Ovary (tissue), 9 donors: Measurements from ENCODE around the gene SCN2A. TPM values are rescaled to one million over a fixed set of nuclear protein-coding genes. Genes with fewer than 3 reads are reported as not detected.

Experiments used
- DNase-seq, 5 donors: peaks; one replicate each; pipeline ENCODE4 v3.0.0-alpha.2; 2019 to 2020
- H3K27ac ChIP-seq, 2 donors: fragments of 200-600 bp; one replicate each; pipeline versions ENCODE4 v1.5.1 to v1.8.0; 2019 to 2022
- H3K27me3 ChIP-seq: fragments of 200-600 bp; one replicate; pipeline ENCODE4 v1.8.0; 2022
- H3K36me3 ChIP-seq: fragments of 200-600 bp; sonication (generic); one replicate; pipeline ENCODE4 v1.5.1; 2019
- H3K4me1 ChIP-seq: one replicate; pipeline ENCODE4 v1.8.1; 2013; ENCODE audit warnings: mild to moderate bottlenecking, moderate library complexity; ENCODE audit not compliant: insufficient read depth
- H3K4me3 ChIP-seq: fragments of 200-600 bp; sonication (generic); one replicate; pipeline ENCODE4 v1.5.1; 2017
- H3K9me3 ChIP-seq, 2 donors: fragments of 200-600 bp in 1 of 2; sonication (generic) in 1 of 2; one replicate each; pipeline versions ENCODE4 v1.5.1 to v1.8.1; 2013 to 2019; ENCODE audit warnings: mild to moderate bottlenecking in 1 of 2, moderate library complexity in 1 of 2
- EP300 ChIP-seq: sonication (generic); formaldehyde crosslinking; IDR thresholded peaks from one replicate; pipeline ENCODE4 v1.6.1; 2017; ENCODE audit warnings: antibody characterized with exemption
- POLR2A ChIP-seq: fragments of 450-650 bp; IDR thresholded peaks from one replicate; pipeline ENCODE4 v1.6.1; 2017; ENCODE audit warnings: antibody characterized with exemption, mild to moderate bottlenecking, moderate library complexity
- WGBS, 3 donors: extraction: QIAGEN DNeasy Blood & Tissue Kit in 1 of 3; methylation state at CpG; one replicate each; pipeline versions ENCODE4 v1.1.5 to v1.1.7; 2013 to 2017; 5-methylcytosine and 5-hydroxymethylcytosine counted together
- intact Hi-C, 4 donors: fragments of 100-400 bp; cut with DNase I; formaldehyde crosslinking; loops; one replicate each; pipeline versions ENCODE4 v1.11.0 to v1.15.1; 2022 to 2023
- polyA plus RNA-seq, 2 donors: library from polyadenylated mRNA; stranded (reverse); fragments of 200-250 nt in 1 of 2; fragments of 350-450 nt in 1 of 2; fragmentation: Illumina TruSeq in 1 of 2; extraction: RNeasy Lipid Tissue Mini Kit (QIAGEN cat#74804) in 1 of 2; gene quantifications; one replicate each; pipeline ENCODE4 v1.2.3, GENCODE V29; 2013 to 2014
- total RNA-seq, 7 donors: library from RNA; depleted of rRNA in 2 of 7; stranded (reverse); fragments of >200 nt in 2 of 7; fragmentation: NEBNext Ultra II Directional in 3 of 7; extraction: Animal tissue kit (Norgen Biotek cat#: 25700) in 3 of 7; gene quantifications; one replicate each; pipeline versions ENCODE4 v1.1.0 to v1.2.4, GENCODE V29; 2016 to 2023
- TF ChIP-seq, protein P1 (sequence below), 3 donors: fragments of 450-650 bp in 2 of 3; fragments of 200-600 bp in 1 of 3; IDR thresholded peaks; one replicate each; pipeline versions ENCODE4 v1.5.1 to v1.8.0; 2016 to 2022; ENCODE audit warnings: antibody characterized with exemption in 3 of 3, mild to moderate bottlenecking in 1 of 3
- donor health status: DM: no; HTN: no; CAD: no; lungs with moderate emphysema.
- donor health status: DM: no; HTN: no; CAD: no.
- donor health status: Bipolar disorder and iron deficiency.
- donor health status: DM: yes; HTN: yes; CAD: no.
- donor health status: DM: no; HTN: no; CAD: no.
- donor health status: DM: yes; HTN: yes; CAD: no.

The SCN2A gene
- total and polyA plus RNA-seq, 9 donors, result 0.15 to 1.4 (median 0.61) TPM

- H3K4me1 ChIP-seq, result no peaks in the 10 kb centered on the region
- TF ChIP-seq POLR2A (no peak), EP300 (no peak)
- TF ChIP-seq, protein P1, sequence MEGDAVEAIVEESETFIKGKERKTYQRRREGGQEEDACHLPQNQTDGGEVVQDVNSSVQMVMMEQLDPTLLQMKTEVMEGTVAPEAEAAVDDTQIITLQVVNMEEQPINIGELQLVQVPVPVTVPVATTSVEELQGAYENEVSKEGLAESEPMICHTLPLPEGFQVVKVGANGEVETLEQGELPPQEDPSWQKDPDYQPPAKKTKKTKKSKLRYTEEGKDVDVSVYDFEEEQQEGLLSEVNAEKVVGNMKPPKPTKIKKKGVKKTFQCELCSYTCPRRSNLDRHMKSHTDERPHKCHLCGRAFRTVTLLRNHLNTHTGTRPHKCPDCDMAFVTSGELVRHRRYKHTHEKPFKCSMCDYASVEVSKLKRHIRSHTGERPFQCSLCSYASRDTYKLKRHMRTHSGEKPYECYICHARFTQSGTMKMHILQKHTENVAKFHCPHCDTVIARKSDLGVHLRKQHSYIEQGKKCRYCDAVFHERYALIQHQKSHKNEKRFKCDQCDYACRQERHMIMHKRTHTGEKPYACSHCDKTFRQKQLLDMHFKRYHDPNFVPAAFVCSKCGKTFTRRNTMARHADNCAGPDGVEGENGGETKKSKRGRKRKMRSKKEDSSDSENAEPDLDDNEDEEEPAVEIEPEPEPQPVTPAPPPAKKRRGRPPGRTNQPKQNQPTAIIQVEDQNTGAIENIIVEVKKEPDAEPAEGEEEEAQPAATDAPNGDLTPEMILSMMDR (IDR thresholded peaks at IDR 0.05), result no peak
- no peaks in the 10 kb centered on the region for H3K36me3 ChIP-seq
- H3K27ac ChIP-seq, result no peak overlapping the region
- WGBS, 3 donors, result 48 to 59% (median 50%) methylated on average over 1 of the region's 1 CpG
- intact Hi-C loops, result no loop called here
- no peak for DNase-seq
- no peaks in the 10 kb centered on the region for H3K27me3 ChIP-seq
- H3K4me3 ChIP-seq, result no peak overlapping the region
- no peaks in the 10 kb centered on the region for H3K9me3 ChIP-seq
Measured at GRCh38 chr2:165227571-165227970, 11.6 kb upstream of the SCN2A start.

- Histone ChIP-seq H3K9me3 (no peaks in the 10 kb centered on the region), H3K4me3 (no peak overlapping the region), H3K4me1 (no peaks in the 10 kb centered on the region), H3K27ac (no peak overlapping the region), H3K36me3 (no peaks in the 10 kb centered on the region), H3K27me3 (no peaks in the 10 kb centered on the region)
- WGBS, 3 donors, result 6 to 27% (median 9%) methylated on average over 2 of the region's 2 CpGs
- no peak for TF ChIP-seq POLR2A
- TF ChIP-seq, protein P1 (IDR thresholded peaks at IDR 0.05), result no peak
- no peak for TF ChIP-seq EP300
- intact Hi-C loops, result no loop called here
- no peak for DNase-seq
Measured at GRCh38 chr2:165237056-165237455, 2.2 kb upstream of the SCN2A start.

GRCh38 chr2:165238295-165238694 is 919 bp upstream of the SCN2A start:
- H3K27me3 ChIP-seq, result no peaks in the 10 kb centered on the region
- TF ChIP-seq POLR2A (no peak), EP300 (no peak)
- TF ChIP-seq, protein P1 (IDR thresholded peaks at IDR 0.05), result no peak
- H3K27ac ChIP-seq, result no peak overlapping the region
- 3 to 7% (median 4%) methylated on average over 3 of the region's 3 CpGs for WGBS, 3 donors
- H3K36me3 ChIP-seq, result no peaks in the 10 kb centered on the region
- DNase-seq, result no peak
- H3K9me3 ChIP-seq, result no peaks in the 10 kb centered on the region
- H3K4me3 ChIP-seq, result no peak overlapping the region
- intact Hi-C loops, result no loop called here
- H3K4me1 ChIP-seq, result no peaks in the 10 kb centered on the region

DNA sequence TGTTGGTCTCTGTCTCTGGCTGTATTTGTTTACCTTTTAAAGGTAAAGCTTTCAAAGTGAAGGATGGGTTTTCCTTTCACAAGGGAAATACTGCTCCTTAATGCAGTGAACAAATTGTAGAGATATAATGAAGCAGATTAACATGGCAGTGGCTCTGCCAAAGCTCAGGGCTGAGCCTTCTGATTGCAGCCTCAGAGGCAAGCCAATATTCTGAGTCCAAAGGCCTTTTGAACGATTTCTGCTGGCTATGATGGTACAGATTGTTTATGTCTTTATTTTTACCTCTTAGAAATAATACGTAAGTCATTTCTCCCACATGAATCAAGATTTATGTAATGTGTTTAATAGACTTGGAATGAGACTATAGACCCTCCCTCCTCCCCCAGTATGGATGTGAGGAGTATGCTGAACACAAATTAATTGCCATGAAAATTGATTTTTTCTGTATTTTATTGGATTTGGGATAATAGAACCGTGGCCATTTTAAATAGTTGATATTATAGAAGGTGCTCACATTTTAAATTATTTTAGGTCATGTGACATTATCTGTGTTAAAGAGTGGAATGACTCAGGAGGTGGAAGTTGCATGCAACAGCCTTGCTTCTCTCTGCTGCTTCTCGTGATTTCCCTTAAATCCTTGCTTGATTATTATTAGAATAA is 772 bp downstream of the SCN2A start:
- DNase-seq, result no peak
- intact Hi-C loops, result no loop called here
- 55 to 62% (median 58%) methylated on average over 4 of the region's 4 CpGs for WGBS, 3 donors

More for the DNA sequence above, 772 bp downstream of the SCN2A start:
- Histone ChIP-seq H3K4me1 (no peaks in the 10 kb centered on the region), H3K36me3 (no peaks in the 10 kb centered on the region), H3K4me3 (no peak overlapping the region), H3K27ac (no peak overlapping the region), H3K27me3 (no peaks in the 10 kb centered on the region), H3K9me3 (no peaks in the 10 kb centered on the region)
- TF ChIP-seq EP300, result no peak
- TF ChIP-seq, protein P1 (IDR thresholded peaks at IDR 0.05), result no peak
- no peak for TF ChIP-seq POLR2A
